GM23338 (cell line): Measurements from ENCODE around the gene TAF3. TPM values are rescaled to one million over a fixed set of nuclear protein-coding genes. Genes with fewer than 3 reads are reported as not detected.

Experiments
- EZH2 ChIP-seq: fragments of 200-600 bp; sonication (generic); IDR thresholded peaks from one replicate; pipeline ENCODE4 v1.8.0; 2017; ENCODE audit warnings: antibody characterized with exemption, mild to moderate bottlenecking, low read depth; ENCODE audit not compliant: unreplicated experiment
- EZH2phosphoT487 ChIP-seq: fragments of 200-600 bp; sonication (generic); IDR thresholded peaks from one replicate; pipeline ENCODE4 v1.8.1; 2018; ENCODE audit warnings: antibody characterized with exemption; ENCODE audit not compliant: unreplicated experiment
- NANOG ChIP-seq: IDR thresholded peaks from 2 replicates; pipeline ENCODE4 v1.6.1; 2016; ENCODE audit warnings: antibody characterized with exemption, borderline replicate concordance
- POLR2AphosphoS5 ChIP-seq: IDR thresholded peaks from 2 replicates; pipeline ENCODE4 v1.6.1; 2016; ENCODE audit warnings: antibody characterized with exemption, low read depth
- STAT1 ChIP-seq: IDR thresholded peaks from one replicate; pipeline ENCODE4 v1.6.1; 2016; ENCODE audit warnings: antibody characterized with exemption; ENCODE audit not compliant: unreplicated experiment
- ZNF114 ChIP-seq: fragments of 250-450 bp; sonication (Bioruptor Pico); IDR thresholded peaks from 2 replicates; pipeline ENCODE4 v1.5.0; 2020; ENCODE audit warnings: mild to moderate bottlenecking, moderate library complexity
- ZNF331 ChIP-seq: fragments of 250-450 bp; sonication (Bioruptor Pico); IDR thresholded peaks from 2 replicates; pipeline ENCODE4 v1.5.0; 2020; ENCODE audit warnings: low read depth, mild to moderate bottlenecking, moderate library complexity
- polyA plus RNA-seq: library from polyadenylated mRNA; unstranded; fragments of >200 nt; fragmentation: Nextera tagmentation; extraction: Ambion mirVana; gene quantifications from 2 replicates; pipeline ENCODE4 v1.2.1, GENCODE V29; 2016
- total RNA-seq: library from RNA; depleted of rRNA; stranded (reverse); fragments of >200 nt; shearing (Covaris generic); gene quantifications from 2 replicates; pipeline ENCODE4 v1.2.3, GENCODE V29; 2014
- TF ChIP-seq, protein P1 (sequence below): fragments of 250-450 bp; sonication (Bioruptor Pico); IDR thresholded peaks from 2 replicates; pipeline ENCODE4 v1.5.0; 2020; ENCODE audit warnings: mild to moderate bottlenecking, moderate library complexity
- TF ChIP-seq, protein P2 (sequence below), 2 experiments: fragments of 200-600 bp in 1 of 2; sonication (generic) in 1 of 2; conservative IDR thresholded peaks; 2 replicates each; pipeline versions ENCODE4 v1.5.1 to v1.6.1; 2016 to 2017; ENCODE audit warnings: antibody characterized with exemption in 2 of 2, low read depth in 2 of 2, mild to moderate bottlenecking in 2 of 2, moderate library complexity in 1 of 2
- TF ChIP-seq, protein P3 (sequence below): IDR thresholded peaks from one replicate; pipeline ENCODE4 v1.6.1; 2018; ENCODE audit warnings: antibody characterized with exemption; ENCODE audit not compliant: unreplicated experiment

Gene TAF3
- total and polyA plus RNA-seq, 2 experiments from 2014 or later, result 6.4 to 15.2 TPM

DNA sequence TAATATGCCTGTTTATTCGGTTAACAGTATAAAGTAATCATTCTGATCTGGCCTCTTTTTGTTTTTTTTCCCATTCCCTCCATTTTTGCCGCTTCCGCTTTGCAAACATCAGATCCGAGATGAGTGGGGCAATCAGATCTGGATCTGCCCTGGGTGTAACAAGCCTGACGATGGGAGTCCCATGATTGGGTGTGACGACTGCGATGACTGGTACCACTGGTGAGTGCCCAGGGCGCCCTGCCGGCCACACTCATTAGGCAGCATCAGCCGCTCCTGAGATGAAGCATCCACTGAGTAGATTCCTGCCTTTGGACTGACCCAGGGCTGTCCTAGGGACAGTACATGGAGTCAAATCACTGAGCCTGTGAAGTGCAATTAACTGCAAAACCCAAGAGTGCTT lies 195.3 kb downstream of the TAF3 start (continued):
- TF ChIP-seq, protein P1, sequence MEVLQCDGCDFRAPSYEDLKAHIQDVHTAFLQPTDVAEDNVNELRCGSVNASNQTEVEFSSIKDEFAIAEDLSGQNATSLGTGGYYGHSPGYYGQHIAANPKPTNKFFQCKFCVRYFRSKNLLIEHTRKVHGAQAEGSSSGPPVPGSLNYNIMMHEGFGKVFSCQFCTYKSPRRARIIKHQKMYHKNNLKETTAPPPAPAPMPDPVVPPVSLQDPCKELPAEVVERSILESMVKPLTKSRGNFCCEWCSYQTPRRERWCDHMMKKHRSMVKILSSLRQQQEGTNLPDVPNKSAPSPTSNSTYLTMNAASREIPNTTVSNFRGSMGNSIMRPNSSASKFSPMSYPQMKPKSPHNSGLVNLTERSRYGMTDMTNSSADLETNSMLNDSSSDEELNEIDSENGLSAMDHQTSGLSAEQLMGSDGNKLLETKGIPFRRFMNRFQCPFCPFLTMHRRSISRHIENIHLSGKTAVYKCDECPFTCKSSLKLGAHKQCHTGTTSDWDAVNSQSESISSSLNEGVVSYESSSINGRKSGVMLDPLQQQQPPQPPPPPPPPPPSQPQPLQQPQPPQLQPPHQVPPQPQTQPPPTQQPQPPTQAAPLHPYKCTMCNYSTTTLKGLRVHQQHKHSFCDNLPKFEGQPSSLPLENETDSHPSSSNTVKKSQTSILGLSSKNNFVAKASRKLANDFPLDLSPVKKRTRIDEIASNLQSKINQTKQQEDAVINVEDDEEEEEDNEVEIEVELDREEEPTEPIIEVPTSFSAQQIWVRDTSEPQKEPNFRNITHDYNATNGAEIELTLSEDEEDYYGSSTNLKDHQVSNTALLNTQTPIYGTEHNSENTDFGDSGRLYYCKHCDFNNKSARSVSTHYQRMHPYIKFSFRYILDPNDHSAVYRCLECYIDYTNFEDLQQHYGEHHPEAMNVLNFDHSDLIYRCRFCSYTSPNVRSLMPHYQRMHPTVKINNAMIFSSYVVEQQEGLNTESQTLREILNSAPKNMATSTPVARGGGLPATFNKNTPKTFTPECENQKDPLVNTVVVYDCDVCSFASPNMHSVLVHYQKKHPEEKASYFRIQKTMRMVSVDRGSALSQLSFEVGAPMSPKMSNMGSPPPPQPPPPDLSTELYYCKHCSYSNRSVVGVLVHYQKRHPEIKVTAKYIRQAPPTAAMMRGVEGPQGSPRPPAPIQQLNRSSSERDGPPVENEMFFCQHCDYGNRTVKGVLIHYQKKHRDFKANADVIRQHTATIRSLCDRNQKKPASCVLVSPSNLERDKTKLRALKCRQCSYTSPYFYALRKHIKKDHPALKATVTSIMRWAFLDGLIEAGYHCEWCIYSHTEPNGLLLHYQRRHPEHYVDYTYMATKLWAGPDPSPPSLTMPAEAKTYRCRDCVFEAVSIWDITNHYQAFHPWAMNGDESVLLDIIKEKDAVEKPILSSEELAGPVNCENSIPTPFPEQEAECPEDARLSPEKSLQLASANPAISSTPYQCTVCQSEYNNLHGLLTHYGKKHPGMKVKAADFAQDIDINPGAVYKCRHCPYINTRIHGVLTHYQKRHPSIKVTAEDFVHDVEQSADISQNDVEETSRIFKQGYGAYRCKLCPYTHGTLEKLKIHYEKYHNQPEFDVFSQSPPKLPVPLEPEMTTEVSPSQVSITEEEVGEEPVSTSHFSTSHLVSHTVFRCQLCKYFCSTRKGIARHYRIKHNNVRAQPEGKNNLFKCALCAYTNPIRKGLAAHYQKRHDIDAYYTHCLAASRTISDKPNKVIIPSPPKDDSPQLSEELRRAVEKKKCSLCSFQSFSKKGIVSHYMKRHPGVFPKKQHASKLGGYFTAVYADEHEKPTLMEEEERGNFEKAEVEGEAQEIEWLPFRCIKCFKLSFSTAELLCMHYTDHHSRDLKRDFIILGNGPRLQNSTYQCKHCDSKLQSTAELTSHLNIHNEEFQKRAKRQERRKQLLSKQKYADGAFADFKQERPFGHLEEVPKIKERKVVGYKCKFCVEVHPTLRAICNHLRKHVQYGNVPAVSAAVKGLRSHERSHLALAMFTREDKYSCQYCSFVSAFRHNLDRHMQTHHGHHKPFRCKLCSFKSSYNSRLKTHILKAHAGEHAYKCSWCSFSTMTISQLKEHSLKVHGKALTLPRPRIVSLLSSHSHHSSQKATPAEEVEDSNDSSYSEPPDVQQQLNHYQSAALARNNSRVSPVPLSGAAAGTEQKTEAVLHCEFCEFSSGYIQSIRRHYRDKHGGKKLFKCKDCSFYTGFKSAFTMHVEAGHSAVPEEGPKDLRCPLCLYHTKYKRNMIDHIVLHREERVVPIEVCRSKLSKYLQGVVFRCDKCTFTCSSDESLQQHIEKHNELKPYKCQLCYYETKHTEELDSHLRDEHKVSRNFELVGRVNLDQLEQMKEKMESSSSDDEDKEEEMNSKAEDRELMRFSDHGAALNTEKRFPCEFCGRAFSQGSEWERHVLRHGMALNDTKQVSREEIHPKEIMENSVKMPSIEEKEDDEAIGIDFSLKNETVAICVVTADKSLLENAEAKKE (CRISPR knock-in tag), result no peak
- TF ChIP-seq, protein P2, sequence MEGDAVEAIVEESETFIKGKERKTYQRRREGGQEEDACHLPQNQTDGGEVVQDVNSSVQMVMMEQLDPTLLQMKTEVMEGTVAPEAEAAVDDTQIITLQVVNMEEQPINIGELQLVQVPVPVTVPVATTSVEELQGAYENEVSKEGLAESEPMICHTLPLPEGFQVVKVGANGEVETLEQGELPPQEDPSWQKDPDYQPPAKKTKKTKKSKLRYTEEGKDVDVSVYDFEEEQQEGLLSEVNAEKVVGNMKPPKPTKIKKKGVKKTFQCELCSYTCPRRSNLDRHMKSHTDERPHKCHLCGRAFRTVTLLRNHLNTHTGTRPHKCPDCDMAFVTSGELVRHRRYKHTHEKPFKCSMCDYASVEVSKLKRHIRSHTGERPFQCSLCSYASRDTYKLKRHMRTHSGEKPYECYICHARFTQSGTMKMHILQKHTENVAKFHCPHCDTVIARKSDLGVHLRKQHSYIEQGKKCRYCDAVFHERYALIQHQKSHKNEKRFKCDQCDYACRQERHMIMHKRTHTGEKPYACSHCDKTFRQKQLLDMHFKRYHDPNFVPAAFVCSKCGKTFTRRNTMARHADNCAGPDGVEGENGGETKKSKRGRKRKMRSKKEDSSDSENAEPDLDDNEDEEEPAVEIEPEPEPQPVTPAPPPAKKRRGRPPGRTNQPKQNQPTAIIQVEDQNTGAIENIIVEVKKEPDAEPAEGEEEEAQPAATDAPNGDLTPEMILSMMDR (conservative IDR thresholded peaks at IDR 0.05; ENCODE audit: low read depth in 2 of 2), result no peak
- no peak for TF ChIP-seq EZH2
- no peak for TF ChIP-seq ZNF114
- no peak for TF ChIP-seq POLR2AphosphoS5
- TF ChIP-seq ZNF331 (CRISPR knock-in tag), result no peak
- TF ChIP-seq NANOG, result no peak
- no peak for TF ChIP-seq EZH2phosphoT487
- TF ChIP-seq, protein P3, sequence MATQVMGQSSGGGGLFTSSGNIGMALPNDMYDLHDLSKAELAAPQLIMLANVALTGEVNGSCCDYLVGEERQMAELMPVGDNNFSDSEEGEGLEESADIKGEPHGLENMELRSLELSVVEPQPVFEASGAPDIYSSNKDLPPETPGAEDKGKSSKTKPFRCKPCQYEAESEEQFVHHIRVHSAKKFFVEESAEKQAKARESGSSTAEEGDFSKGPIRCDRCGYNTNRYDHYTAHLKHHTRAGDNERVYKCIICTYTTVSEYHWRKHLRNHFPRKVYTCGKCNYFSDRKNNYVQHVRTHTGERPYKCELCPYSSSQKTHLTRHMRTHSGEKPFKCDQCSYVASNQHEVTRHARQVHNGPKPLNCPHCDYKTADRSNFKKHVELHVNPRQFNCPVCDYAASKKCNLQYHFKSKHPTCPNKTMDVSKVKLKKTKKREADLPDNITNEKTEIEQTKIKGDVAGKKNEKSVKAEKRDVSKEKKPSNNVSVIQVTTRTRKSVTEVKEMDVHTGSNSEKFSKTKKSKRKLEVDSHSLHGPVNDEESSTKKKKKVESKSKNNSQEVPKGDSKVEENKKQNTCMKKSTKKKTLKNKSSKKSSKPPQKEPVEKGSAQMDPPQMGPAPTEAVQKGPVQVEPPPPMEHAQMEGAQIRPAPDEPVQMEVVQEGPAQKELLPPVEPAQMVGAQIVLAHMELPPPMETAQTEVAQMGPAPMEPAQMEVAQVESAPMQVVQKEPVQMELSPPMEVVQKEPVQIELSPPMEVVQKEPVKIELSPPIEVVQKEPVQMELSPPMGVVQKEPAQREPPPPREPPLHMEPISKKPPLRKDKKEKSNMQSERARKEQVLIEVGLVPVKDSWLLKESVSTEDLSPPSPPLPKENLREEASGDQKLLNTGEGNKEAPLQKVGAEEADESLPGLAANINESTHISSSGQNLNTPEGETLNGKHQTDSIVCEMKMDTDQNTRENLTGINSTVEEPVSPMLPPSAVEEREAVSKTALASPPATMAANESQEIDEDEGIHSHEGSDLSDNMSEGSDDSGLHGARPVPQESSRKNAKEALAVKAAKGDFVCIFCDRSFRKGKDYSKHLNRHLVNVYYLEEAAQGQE, result no peak
- no peak for TF ChIP-seq STAT1
